Limb (tissue), 2 donors: Measurements from ENCODE around the gene DSCAM.

Experiments
- DNase-seq, 2 donors: peaks; one replicate each; pipeline ENCODE4 v3.0.0-alpha.2; 2016; ENCODE audit errors: extremely low spot score in 2 of 2

Gene DSCAM

DNA sequence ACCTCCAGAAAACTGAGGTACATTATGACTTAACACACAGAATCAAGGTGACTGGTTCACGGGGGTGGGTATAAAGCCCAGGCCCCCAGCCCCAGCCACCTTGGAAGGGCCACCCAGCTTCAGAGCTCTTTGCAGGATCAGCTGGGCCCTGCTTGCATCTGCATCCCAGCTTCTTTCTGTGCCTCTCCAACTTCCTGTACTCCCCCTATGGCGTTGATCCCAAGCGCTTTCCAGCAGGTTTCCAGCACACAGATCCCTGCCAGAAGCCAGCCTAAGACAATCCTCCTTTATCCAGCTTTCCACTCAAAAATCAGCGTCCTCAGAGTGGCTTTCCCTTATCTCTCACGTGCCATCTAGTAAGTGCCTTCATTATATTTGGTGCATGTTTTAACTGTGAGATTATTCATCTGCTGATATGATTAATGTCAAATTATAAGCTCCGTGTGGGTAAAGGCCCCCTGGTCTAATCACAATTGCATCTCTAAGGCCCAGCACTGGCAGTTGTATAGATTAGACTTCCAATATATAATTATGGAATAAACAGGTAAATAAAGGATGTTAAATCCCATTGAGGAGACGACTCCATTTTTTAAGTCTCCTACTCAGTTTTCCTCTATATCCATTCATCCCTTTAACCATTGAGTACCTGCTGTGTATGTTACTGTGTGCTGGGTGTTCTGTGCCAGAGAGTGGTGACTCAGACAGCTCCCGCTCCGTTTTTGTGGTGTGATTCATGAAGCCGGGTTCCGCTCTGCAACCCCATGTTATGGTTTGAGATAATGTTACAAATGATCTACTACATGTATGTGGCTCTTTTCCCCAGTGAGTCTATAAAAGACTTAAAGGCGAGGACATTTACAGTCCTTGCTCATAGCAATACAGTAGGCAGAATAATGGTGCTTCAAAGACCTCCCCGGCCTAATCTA lies 592.2 kb downstream of the DSCAM start:
- no peak for DNase-seq

DNA sequence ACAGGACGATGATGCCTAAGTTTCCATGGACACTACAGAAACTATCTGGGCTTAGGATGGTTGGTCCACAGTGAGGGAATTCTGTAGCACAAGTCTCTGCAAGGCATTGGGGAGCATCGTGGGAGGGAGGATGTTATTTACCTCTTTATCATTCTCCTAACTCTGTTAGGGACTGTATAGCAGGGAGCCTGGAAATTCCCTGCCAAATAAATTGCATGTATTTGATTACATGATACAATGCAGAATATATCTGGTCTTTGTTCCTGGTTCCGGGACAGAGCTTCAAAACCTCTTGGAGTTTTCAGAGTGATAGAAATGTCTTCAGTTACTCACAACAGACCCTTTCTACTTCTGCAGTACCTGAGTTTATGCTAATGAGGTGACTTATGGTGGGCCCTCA lies 593.8 kb downstream of the DSCAM start:
- no peak for DNase-seq

DNA sequence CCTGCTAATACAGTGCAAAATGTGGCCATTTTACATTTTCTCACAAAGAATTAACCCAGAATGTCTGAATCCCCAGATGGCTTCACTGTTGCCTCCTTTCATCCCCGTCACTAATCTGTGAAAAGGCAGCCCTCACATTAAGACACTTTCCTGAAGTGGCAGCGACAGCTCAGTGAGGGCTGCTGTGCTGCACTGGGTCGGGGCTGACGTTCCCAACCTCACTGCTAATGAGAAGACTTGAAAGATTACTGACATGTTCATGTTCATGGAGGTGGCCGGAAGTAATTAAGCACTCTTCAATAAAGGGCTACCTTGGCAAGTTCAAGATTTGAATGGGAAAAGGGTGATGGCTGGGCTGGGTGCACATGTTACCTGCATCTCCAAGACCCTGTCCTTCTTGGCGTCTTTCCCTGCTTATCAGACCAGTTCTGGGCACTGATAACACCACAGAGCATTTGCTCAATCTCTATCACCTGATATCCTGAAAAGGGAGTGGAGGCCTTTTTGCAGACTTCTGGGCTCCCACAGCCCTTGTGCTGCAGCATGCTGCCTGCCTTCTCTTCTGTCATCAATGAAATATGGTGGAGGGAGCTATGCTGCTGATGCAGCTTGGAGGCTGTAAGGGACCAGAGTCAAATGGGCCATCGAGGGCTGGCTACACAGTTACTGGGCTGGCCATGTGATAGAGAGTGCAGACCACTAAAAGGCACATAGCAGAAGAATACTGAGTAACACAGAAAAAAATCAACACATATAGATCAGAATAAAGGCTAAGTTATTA lies 596.3 kb downstream of the DSCAM start:
- DNase-seq, result no peak

DNA sequence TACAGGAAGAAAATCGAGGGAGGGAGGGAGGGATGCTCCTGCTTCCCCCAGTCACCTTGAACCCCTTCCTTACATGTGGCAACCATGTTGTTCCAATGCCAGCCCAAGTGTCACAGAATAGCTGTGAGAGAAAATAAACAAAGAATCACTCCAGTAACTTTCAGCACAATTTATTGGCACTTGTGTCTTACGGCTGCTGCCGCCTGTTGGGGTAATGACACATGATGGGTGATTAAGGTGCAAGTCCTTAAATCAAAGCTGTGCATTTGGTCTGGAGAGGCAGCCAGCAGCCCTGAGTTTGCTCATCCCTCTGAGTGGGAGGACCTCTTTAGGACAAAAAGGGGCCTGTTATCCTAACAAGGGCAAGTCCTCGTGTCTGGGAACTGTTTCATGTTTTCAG lies 602.0 kb downstream of the DSCAM start:
- DNase-seq, result no peak

DNA sequence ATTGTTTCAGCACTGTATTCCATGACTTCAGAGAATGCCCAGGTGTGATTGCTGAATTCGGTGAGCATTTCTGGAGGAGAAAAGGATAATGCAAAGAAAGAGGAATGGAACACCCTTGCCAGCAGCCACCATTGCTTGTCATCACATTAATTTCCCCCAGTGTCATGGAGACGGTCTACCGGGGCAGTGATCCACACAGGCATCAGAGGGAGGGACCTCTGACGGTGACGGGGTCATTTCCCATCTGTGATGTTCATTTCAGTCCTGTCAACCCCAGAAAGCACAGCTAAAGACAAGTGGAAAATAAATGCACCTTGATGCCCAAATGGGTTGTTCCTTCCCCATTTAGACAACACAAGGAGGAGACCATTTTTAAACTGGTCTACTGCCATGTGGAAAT lies 603.3 kb downstream of the DSCAM start:
- DNase-seq, result no peak

DNA sequence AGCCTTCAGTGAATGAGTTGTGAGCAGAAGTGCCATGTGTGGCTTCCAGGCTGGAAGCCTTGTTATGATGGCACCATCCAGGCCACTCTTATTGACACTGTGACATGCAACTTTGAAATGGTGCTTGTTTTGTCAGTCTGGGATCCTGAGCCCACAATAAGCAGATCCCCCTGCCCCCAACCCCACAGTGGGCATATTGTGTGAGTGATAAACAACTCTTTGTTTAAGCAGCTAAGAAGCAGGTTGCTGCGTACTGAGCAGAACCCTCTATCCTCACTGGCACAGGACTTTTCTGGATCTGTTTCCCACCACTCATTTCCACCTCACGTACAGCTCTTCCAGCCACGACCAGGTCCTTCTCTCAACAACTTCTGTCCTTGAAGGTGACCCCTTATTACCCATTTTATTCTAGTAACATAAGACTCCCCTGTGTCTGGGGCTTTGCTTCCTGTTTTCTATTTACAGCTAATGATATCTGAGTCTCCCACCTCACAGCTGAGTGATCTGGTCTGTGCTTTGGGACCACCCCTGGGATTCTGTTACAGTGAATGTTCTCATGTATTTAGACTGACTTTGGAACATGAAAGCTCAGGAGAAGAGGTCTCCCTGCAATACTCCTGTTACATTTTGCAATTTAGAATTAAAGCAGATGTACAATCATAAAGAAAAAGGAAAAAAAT lies 604.2 kb downstream of the DSCAM start:
- DNase-seq, result no peak

DNA sequence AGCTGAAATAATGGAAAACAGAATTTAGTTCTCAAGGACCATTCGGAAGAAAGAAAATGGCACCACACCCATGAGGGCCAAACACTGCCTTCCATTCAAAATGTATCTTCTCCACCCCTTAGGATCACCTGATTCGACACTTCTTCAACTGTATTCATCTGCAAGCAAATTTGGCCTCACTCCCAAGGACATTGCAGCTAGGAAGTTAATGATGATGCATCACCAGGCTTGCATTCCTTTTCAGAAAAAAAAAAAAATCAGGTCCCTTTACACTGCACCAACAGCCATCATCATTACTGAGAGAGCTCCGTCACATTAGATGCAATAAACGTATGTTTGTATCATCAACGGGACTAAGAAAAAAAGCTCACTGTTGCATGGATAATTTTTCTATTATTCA lies 611.4 kb downstream of the DSCAM start:
- DNase-seq, result no peak

DNA sequence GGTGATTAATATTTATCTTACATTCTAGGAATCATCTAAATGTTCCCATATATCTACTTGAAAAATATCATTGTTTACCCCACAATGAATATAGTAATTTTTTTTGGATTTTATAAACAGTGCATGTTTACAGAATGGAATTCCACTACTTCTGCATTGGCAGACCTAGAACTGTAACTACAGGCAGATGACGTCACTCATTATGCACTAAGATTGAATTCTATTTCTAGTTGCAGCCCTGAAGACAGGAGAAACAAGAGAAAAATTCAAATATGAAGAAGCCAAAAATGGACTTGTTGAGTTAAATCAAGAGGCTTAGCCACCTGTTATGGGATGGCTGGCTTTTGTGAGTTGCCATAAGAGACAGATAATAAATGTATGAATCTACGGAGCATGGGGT lies 615.0 kb downstream of the DSCAM start:
- no peak for DNase-seq

DNA sequence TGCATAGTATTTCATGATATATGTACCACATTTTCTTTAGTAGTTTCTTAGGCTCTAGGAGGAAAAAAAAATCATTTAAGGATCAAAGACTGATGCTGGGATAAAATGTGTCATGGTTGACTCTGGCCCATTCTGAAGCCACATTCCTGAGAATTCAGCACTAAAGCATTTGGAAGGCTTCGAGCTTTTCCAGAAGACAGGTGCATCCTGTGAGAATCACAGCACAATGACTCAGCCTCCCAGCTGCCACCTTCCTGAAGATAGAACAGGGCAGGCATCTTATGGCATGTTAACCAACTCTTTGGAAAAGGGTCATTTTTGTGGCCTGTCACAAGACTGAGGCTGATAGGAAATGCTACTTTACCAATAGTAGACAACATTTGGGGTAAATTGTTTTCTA lies 619.9 kb downstream of the DSCAM start:
- no peak for DNase-seq

DNA sequence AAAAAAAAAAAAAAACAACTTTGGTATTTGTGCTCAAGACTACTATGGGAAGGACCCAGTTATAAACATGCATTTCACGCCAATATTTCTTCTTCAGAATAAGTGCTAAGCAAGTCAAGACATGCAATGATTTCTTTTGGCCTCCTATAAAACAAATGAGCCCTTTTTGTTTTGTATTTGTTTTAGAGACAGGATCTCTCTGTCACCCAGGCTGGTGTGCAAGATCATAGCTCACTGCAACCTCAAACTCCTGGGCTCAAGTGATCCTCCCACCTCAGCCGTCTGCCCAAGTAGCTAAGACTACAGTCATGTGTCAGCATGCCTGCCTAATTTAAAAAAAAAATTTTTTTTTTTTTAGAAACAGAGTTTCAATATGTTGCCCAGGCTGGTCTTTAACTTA lies 631.0 kb downstream of the DSCAM start:
- DNase-seq, result no peak

DNA sequence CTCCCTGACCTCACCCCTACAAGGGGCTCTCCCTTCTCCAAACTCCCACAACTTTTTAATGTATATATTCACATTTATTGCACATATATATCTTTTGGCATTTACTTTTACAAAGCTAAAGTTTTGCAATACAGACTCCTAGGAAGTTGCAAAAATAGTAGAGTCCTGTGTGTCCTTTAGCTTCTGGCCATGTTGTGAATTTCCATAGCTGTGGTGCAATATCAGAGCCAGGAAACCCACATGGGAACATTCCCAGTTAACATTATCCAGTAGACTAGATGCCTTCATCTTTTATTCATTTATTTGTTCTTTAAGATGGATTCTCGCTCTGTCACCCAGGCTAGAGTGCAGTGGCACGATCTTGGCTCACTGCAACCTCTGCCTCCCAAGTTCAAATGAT lies 636.7 kb downstream of the DSCAM start:
- DNase-seq, result no peak

DNA sequence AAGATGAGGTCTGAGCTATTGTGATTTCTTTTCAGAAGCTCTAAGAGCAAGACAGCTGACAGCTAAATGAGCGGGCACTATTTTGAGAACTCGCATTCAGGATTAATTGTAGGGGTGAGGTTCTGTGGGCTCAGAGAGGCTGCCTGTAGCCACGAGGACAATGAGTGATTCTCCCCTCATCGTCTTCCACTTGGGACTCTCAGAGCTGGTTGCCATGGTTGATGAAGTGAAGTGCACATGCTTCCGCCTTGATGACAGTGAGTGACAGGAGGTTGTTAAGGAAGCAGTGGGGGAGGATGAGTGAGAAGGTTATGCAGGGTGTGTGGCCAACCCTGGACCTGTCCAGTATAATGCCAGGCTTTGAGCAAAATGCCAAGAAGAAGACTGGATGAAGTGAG lies 638.0 kb downstream of the DSCAM start:
- no peak for DNase-seq

DNA sequence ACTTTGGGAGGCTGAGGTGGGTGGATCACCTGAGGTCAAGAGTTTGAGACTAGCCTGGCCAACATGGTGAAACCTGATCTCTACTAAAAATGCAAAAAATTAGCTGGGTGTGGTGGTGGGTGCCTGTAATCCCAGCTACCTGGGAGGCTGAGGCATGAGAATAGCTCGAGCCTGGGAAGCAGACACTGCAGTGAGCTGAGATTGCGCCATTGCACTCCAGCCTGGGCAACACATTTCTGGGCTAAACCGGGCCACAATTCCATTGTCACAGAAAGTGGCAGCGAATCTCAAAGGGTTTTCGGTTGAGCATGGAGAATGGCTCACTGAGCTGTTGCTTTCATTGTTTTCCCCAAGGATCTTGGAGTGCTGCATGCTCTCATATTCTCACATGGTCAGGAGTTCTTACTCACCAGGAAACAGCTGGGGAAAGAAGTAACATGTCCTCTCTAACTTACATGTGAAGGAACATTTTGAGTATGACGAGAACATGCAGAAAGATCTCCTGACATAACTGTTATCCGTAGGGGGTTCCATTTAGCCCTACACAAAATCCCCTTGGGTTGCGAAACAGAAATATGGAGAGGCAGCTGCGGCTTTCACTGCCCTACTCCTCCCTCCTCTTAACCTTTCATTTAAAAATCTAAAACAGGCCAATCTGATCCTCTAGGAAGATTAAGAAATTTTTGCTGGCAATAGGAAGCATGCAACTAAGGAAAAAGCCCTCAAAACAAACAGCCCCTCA lies 638.6 kb downstream of the DSCAM start:
- no peak for DNase-seq

DNA sequence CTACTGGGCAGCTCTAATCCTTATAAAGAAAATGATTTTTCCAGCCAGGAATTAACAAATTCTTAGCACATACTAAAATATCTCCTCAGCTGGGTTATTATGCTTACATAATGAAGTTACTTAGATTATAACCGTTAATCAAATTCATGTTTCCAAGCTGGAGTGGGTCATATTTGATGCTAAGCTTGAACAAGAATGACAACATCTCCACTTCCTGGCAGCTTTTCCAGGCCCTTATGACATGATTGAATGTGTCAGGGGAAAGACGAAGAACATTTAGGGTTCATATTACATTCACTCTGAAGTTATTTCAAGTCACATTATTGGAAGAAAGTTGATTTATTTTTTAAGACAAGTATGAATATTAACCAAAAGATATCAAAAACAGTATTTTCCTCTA lies 646.0 kb downstream of the DSCAM start:
- no peak for DNase-seq

DNA sequence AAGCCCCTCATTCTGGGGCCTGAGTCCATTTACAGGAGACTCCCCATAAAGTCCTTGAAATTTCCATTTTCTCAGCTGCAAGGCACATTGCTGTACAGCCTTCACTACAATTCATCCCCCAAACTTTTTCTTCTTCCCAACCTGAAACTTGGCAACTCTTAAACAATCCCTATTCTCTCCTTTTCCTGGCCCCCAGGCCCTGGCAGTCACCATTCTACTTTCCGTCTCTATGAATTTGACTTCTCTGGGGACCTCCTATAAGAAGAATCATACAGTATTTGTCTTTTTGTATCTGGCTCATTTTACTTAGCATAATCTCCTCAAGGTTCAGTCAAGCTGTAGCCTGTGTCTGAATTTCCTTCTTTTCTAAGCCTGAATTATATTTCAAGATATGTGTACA lies 646.8 kb downstream of the DSCAM start:
- no peak for DNase-seq

DNA sequence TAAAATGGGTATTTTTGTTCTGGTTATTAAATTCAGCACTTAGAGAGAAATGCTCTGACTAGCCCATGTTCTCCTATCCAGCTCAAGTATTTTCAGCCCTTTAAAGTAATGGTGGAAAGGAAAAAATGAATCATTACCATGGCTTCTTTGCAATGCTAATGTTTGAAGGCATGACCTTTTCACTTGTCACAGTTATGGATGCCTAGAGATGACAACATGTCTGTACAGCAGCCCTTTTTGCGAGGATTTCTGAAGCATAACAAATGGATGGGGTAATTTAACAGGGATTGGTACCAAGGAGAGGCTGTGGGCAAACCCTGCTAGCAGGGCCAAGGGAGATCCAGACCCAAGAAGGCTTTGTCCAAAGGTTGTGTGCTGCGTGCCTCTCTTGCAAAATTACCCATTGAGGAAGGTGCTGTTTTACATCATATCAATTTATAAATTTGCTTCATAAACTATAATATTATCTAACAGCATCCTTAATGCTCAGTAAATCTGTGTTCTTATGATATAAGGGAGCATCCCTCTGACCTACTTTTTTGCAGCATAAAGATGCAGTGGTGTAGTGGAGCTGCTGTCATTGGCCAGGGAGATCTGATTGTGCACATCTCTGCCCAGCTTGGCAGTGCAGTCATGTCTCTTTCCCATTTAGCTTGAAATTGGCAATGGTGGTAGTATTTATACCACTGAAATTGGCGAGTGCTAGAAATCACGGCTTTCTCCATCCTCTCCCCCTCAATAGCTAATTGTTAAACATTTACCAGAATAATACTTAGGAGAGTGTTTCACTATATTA lies 652.6 kb downstream of the DSCAM start:
- no peak for DNase-seq

DNA sequence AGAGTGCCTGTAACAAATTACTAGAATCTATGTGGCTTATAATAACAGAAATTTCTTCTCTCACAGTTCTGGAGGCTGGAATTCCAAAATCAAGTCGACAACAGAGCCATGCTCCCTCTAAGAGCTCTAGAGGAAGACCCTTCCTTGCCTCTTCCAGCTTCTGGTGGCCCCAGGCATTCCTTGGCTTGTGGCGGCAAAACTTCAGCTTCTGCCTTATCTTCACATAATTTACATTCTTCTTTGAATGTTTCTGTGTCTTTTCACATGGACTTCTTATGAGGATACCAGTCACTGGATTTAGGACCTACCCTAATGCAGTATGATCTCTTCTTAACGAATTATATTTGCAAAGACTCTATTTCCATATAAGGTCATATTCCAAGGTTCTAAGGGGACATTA lies 655.3 kb downstream of the DSCAM start:
- DNase-seq, result no peak

DNA sequence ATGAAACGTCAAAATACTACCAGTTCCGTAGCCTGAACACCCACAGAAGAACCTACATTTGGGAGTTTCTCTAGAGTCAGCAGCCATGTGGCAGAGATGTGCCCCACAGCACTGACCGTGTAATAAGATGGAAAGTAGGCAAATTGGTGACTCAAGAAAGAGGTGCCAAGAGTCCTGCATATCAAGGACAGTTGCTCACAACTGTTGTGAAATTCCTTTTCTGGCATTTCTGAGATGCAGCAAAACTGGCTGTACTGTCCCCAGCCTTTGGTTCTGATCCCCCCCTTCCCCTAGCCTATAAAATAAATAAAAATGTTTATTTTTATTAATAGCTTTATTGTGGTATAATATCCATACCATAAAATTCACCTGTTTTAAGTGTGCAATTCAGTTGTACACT lies 655.8 kb downstream of the DSCAM start:
- no peak for DNase-seq

DNA sequence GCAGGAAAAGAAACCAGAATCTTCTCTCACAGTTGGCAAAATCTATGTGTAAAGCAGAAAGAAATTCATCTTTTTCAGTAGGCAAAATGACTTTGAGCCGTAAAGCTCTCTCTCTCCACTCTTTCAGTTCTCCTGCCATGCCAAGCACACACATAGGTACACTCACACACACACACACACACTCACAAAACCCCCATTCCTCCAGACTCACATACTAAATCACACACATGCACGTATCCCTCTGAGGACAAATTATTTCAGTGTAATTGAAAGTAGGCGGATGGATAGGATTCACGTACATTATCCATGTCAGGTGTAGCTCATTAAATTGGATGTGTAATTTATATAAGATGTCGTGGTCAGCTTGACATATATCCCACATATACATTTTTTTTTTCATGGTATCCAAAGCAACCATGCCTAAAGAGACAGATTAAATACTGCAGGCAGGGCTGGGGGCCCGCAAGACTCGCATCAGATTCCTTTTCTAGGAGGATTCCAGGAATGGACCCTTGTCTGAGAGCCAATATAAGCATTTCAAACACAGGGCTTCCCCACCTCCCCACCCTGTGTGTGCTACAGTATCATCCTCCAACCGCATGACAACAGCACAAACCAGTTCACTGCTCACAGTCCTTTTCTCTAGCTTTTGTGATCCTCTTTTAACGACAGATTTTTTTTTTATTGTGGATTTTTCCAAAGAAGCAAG lies 658.9 kb downstream of the DSCAM start:
- no peak for DNase-seq

DNA sequence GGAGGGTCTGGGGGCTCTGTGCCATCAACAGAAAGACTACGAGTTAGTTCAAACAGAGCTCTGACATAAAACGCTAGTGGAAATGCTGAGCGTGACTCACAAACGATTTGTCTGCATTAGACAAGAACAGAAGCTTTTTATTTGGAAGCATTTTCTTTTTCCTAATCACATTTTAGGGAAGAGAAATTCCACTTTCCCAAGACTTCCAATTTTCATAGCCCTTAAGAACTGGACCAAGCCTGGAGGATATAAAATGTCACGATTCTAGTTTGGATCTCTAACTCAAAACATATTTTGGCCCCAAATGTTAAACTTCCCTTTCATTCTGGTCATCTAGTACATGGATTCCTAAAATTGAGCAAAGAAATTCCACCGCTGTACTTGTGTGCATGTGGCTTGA lies 659.7 kb downstream of the DSCAM start:
- DNase-seq, result no peak
